PC-9 (cell line): ENCODE data around the gene ZMYM3.

Experiments
- CTCF ChIP-seq: fragments of 200-600 bp; sonication (generic); conservative IDR thresholded peaks from 2 replicates; pipeline ENCODE4 v1.6.1; 2017; ENCODE audit warnings: mixed run types, antibody characterized with exemption, mild to moderate bottlenecking, moderate library complexity
- EZH2 ChIP-seq: fragments of 200-600 bp; sonication (generic); IDR thresholded peaks from 2 replicates; pipeline ENCODE4 v1.8.0; 2017; ENCODE audit warnings: antibody characterized with exemption, low read depth

- TF ChIP-seq CTCF (no peak), EZH2 (no peak)
Observed at GRCh38 chrX:71224098-71224708, 29.7 kb downstream of the ZMYM3 start.
